Smooth muscle cell (in vitro differentiated cells): Measurements from ENCODE around the gene MUTYH. TPM values are rescaled to one million over a fixed set of nuclear protein-coding genes. Genes with fewer than 3 reads are reported as not detected.
"Not testable (repeated sequence)": the region's sequence is repeated elsewhere in the genome, so short reads cannot be mapped to it uniquely, and the experiment has no call there.

Experiments used
- DNase-seq: peaks from one replicate; lab custom pipeline; 2025; ENCODE audit not compliant: unreplicated experiment; lab: John Stamatoyannopoulos, UW
- H2AFZ ChIP-seq: fragments of 200-600 bp; sonication (generic); 2 replicates; pipeline ENCODE4 v1.6.0; 2016; ENCODE audit warnings: antibody characterized with exemption, low read depth, mild to moderate bottlenecking
- H3F3A ChIP-seq: fragments of 200-600 bp; sonication (generic); 2 replicates; pipeline ENCODE4 v1.6.0; 2017; ENCODE audit warnings: antibody characterized with exemption, low read depth
- H3K27ac ChIP-seq: fragments of 200-600 bp; sonication (generic); 2 replicates; pipeline ENCODE4 v1.5.1; 2016; ENCODE audit warnings: low read depth, mild to moderate bottlenecking
- H3K27me3 ChIP-seq: fragments of 200-600 bp; sonication (generic); 2 replicates; pipeline ENCODE4 v1.6.1; 2016; ENCODE audit warnings: low read depth, mild to moderate bottlenecking
- H3K36me3 ChIP-seq: fragments of 200-600 bp; sonication (generic); 2 replicates; pipeline ENCODE4 v1.5.1; 2016; ENCODE audit warnings: low read depth
- H3K4me1 ChIP-seq: fragments of 200-600 bp; sonication (generic); 2 replicates; pipeline ENCODE4 v1.5.1; 2016; ENCODE audit warnings: low read depth
- H3K4me2 ChIP-seq: fragments of 200-600 bp; sonication (generic); 2 replicates; pipeline ENCODE4 v1.6.0; 2016; ENCODE audit warnings: mild to moderate bottlenecking
- H3K4me3 ChIP-seq: fragments of 200-600 bp; sonication (generic); 2 replicates; pipeline ENCODE4 v1.5.1; 2016; ENCODE audit warnings: mild to moderate bottlenecking
- H3K79me2 ChIP-seq: fragments of 200-600 bp; sonication (generic); 2 replicates; pipeline ENCODE4 v1.6.0; 2016; ENCODE audit warnings: low read depth, mild to moderate bottlenecking
- H3K9ac ChIP-seq: fragments of 200-600 bp; sonication (generic); 2 replicates; pipeline ENCODE4 v1.6.0; 2016; ENCODE audit warnings: low read depth
- H3K9me3 ChIP-seq: fragments of 200-600 bp; sonication (generic); replicated peaks from 2 replicates; pipeline ENCODE4 v1.5.1; 2016; ENCODE audit warnings: low read depth
- H4K20me1 ChIP-seq: fragments of 200-600 bp; sonication (generic); 2 replicates; pipeline ENCODE4 v1.6.0; 2016; ENCODE audit warnings: low read depth
- CTCF ChIP-seq: fragments of 200-600 bp; sonication (generic); IDR thresholded peaks from 2 replicates; pipeline ENCODE4 v1.5.1; 2017; ENCODE audit warnings: borderline replicate concordance, mild to moderate bottlenecking, antibody characterized with exemption; ENCODE audit not compliant: insufficient read depth, poor library complexity, severe bottlenecking
- WGBS: methylation state at CpG from one replicate; pipeline ENCODE4 v1.1.7; 2016; ENCODE audit warnings: low lambda C conversion rate; 5-methylcytosine and 5-hydroxymethylcytosine counted together
- polyA plus RNA-seq: library from polyadenylated mRNA; unstranded; fragments of >200 nt; fragmentation: Nextera tagmentation; extraction: Ambion mirVana; gene quantifications from 2 replicates; pipeline ENCODE4 v1.2.1, GENCODE V29; 2016
- total RNA-seq: library from RNA; depleted of rRNA; stranded (reverse); fragments of >200 nt; gene quantifications from 2 replicates; pipeline ENCODE4 v1.2.3, GENCODE V29; 2014

MUTYH gene
- total RNA-seq (12.1 and 13.5 TPM in 2 replicates), polyA plus RNA-seq (16.5 and 17.4 TPM in 2 replicates)

GRCh38 chr1:45339789-45340558 lies at the start of gene MUTYH, which contains the start of gene TOE1:
TSS of gene MUTYH (minus strand) at chr1:45340440. CDS start at chr1:45334505, 5,935 bp downstream.
TSS of gene TOE1 (plus strand) at chr1:45340170. CDS start at chr1:45340253, 83 bp downstream.
- no peaks in the 10 kb centered on the region for H3F3A ChIP-seq
- H3K4me3 ChIP-seq = peak within 1 kb of the TSS; percentile 72
- H3K4me1 ChIP-seq = peaks cover 14% of the 10 kb centered on the region
- no peaks in the 10 kb centered on the region for H3K27me3 ChIP-seq
- H4K20me1 ChIP-seq = no peaks in the 10 kb centered on the region
- peaks cover 6% of the 10 kb centered on the region for H3K79me2 ChIP-seq
- no peaks in the 10 kb centered on the region for H3K9me3 ChIP-seq
- H3K36me3 ChIP-seq = no peaks in the 10 kb centered on the region
- TF ChIP-seq CTCF = no peak
- H3K27ac ChIP-seq = peak within 1 kb of the TSS; percentile 78
- H3K9ac ChIP-seq = peak within 1 kb of the TSS; percentile 57
- H2AFZ ChIP-seq = peak within 1 kb of the TSS; percentile 80
- peak; percentile 71 for DNase-seq
- 1% methylated on average over 66 of the region's 70 CpGs for WGBS
- H3K4me2 ChIP-seq = peak within 1 kb of the TSS; percentile 89

- no peak overlapping the region for H3K9ac ChIP-seq
- 89% methylated on average over 1 of the region's 3 CpGs for WGBS
- H3K79me2 ChIP-seq = no peaks in the 10 kb centered on the region
- no peaks in the 10 kb centered on the region for H3K9me3 ChIP-seq
- H4K20me1 ChIP-seq = no peaks in the 10 kb centered on the region
- H3K27ac ChIP-seq = no peak overlapping the region
- H3K4me2 ChIP-seq = no peak overlapping the region
- no peaks in the 10 kb centered on the region for H3K27me3 ChIP-seq
- no peak for TF ChIP-seq CTCF
- H3K4me3 ChIP-seq = no peak overlapping the region
- H2AFZ ChIP-seq = no peak overlapping the region
- DNase-seq = no peak
- H3K4me1 ChIP-seq = no peaks in the 10 kb centered on the region
- no peaks in the 10 kb centered on the region for H3K36me3 ChIP-seq
- no peaks in the 10 kb centered on the region for H3F3A ChIP-seq
Observed at GRCh38 chr1:45386219-45386618, 46.0 kb upstream of the MUTYH start.

DNA sequence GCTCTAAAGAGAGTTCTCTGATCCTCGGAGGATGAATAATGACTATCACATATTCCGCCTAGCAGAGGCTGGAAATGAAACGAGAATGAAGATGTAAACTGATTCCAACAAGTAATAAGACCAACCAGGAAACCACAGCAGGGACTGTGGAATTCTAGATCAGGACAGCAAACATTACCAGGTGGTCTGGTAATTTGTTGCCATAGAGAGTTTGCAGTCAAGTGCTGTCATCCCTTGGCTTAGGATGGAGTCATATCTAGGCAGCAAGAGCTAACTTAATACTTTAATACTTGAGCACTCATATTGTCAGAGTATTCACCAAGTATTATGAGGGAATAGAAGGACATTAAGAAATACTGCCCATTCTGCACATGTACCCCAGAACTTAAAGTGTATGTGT lies 45.1 kb upstream of the MUTYH start:
- Histone ChIP-seq H3K79me2 (no peaks in the 10 kb centered on the region), H4K20me1 (no peaks in the 10 kb centered on the region), H3F3A (no peaks in the 10 kb centered on the region), H3K4me3 (no peak overlapping the region), H2AFZ (no peak overlapping the region), H3K27ac (no peak overlapping the region), H3K4me1 (no peaks in the 10 kb centered on the region), H3K9ac (no peak overlapping the region), H3K36me3 (no peaks in the 10 kb centered on the region), H3K27me3 (no peaks in the 10 kb centered on the region), H3K4me2 (no peak overlapping the region), H3K9me3 (no peaks in the 10 kb centered on the region)
- WGBS = 96% methylated on average over 3 of the region's 3 CpGs
- no peak for DNase-seq
- TF ChIP-seq CTCF = no peak

GRCh38 chr1:45384213-45384612 lies 44.0 kb upstream of the MUTYH start:
- H3K4me2 ChIP-seq, H3K9ac ChIP-seq, H3F3A ChIP-seq, H3K4me3 ChIP-seq, H3K79me2 ChIP-seq, DNase-seq, H3K9me3 ChIP-seq, H4K20me1 ChIP-seq, H3K27ac ChIP-seq, H3K4me1 ChIP-seq, H3K36me3 ChIP-seq, H3K27me3 ChIP-seq, H2AFZ ChIP-seq: not testable (repeated sequence)
- WGBS = 88% methylated on average over 4 of the region's 4 CpGs
